ENCODE results near the gene TCP11. TPM values are rescaled to one million over a fixed set of nuclear protein-coding genes. Genes with fewer than 3 reads are reported as not detected.

Gene TCP11
- total RNA-seq, 1 experiment from 2014 or later = not detected

DNA sequence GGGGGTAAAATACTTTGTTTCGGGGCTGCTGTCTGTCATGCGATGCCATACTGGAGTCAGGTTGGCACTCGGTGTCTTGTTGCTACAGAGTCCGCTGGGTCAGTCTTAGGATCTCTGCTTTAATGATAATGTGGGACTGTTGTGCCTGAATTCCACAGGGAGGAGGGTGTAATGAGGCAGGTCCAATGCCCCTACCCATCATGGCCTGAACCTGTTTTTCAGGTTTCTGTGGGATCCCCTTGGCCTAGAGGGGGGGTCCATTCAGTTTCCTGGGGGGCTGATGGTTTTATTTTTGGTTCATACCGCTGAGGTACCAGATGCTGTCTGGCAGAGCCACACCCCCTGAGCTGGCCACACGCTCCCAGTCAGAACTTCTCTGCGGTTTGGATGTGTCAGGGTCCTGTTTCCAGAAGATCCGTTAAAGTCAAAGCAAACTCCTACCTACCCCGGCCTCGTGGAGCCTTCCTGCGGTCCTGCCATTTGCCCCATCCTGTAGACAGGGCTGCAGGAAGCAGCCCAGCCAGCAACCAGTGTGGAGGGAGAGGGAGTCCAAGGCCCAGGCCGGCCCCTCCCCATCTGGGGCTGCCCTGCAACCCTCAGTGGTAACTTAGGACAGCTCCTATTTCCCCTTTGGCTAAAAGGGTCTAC, 69.7 kb downstream of the TCP11 start:
- Histone ChIP-seq H3K4me3 (ENCODE audit: low read depth in 2 of 2, low read length in 2 of 2) (no peak overlapping the region), H3K27ac (ENCODE audit: low read length) (no peak overlapping the region), H3K36me3 (ENCODE audit: control insufficient read depth, insufficient read depth, low read length) (no peaks in the 10 kb centered on the region), H3K27me3 (ENCODE audit: control insufficient read depth, insufficient read depth, low read length) (no peaks in the 10 kb centered on the region), H3K9me3 (ENCODE audit: control insufficient read depth, insufficient read depth, low read depth, low read length) (no peaks in the 10 kb centered on the region), H3K4me1 (ENCODE audit: control insufficient read depth, insufficient read depth, low read length) (no peaks in the 10 kb centered on the region)
- POLR2A ChIA-PET = no interaction called here
- CTCF ChIA-PET = interaction anchor here (0.7 kb wide), 1 partner anchor 73 kb away, joined by 3 read pairs; no protein-coding TSS in a partner anchor
- DNase-seq (ENCODE audit: low read depth, low spot score) (no peak), ATAC-seq (no peak)
- in situ Hi-C loops (cut with HindIII; ENCODE audit: low pct_unique_long_range_greater_than_20kb, low sequenced_read_pairs) (no loop called here), intact Hi-C loops (cut with micrococcal nuclease; ENCODE audit: unreplicated experiment) (no loop called here)
- no peak for TF ChIP-seq POLR2AphosphoS5 (IDR thresholded peaks at IDR 0.05; ENCODE audit: low read depth, low read length)
- TF ChIP-seq SIN3A (IDR thresholded peaks at IDR 0.05; ENCODE audit: borderline replicate concordance, insufficient read depth, low read depth, low read length) = no peak
- no peak for TF ChIP-seq TCF7L2 (IDR thresholded peaks at IDR 0.05; ENCODE audit: low read depth, low read length)
- no TSS peak for BruUV-seq (replicated peaks)

DNA sequence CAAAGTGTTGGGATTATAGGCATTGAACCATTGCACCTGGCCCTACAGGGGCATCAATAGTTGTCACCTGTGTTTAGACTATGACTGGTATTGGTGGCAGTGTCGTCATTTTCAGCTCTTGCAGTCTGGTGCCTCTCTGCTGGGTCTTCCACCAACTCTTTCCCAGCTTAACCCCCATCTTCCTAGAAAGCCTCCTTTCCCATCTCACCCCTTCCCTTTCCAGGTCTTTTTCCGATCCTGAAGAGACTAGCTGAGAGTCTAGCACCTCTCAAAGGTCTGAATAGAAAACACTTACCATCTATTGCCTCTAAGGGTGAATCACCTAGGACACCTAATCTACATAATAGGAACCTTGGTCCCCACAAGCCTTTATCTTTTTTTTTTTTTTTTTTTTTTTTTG, 71.0 kb downstream of the TCP11 start:
- no peak overlapping the region for H3K27ac ChIP-seq (ENCODE audit: low read length)
- DNase-seq (ENCODE audit: low read depth, low spot score) = no peak
- H3K9me3 ChIP-seq (ENCODE audit: control insufficient read depth, insufficient read depth, low read depth, low read length) = no peaks in the 10 kb centered on the region
- ATAC-seq = no peak
- H3K36me3 ChIP-seq (ENCODE audit: control insufficient read depth, insufficient read depth, low read length) = no peaks in the 10 kb centered on the region
- TF ChIP-seq POLR2AphosphoS5 (IDR thresholded peaks at IDR 0.05; ENCODE audit: low read depth, low read length) (no peak), TCF7L2 (IDR thresholded peaks at IDR 0.05; ENCODE audit: low read depth, low read length) (no peak), SIN3A (IDR thresholded peaks at IDR 0.05; ENCODE audit: borderline replicate concordance, insufficient read depth, low read depth, low read length) (no peak)
- TF ChIP-seq, protein P1, sequence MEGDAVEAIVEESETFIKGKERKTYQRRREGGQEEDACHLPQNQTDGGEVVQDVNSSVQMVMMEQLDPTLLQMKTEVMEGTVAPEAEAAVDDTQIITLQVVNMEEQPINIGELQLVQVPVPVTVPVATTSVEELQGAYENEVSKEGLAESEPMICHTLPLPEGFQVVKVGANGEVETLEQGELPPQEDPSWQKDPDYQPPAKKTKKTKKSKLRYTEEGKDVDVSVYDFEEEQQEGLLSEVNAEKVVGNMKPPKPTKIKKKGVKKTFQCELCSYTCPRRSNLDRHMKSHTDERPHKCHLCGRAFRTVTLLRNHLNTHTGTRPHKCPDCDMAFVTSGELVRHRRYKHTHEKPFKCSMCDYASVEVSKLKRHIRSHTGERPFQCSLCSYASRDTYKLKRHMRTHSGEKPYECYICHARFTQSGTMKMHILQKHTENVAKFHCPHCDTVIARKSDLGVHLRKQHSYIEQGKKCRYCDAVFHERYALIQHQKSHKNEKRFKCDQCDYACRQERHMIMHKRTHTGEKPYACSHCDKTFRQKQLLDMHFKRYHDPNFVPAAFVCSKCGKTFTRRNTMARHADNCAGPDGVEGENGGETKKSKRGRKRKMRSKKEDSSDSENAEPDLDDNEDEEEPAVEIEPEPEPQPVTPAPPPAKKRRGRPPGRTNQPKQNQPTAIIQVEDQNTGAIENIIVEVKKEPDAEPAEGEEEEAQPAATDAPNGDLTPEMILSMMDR (IDR thresholded peaks at IDR 0.05) = no peak
- TF ChIP-seq, protein P2, sequence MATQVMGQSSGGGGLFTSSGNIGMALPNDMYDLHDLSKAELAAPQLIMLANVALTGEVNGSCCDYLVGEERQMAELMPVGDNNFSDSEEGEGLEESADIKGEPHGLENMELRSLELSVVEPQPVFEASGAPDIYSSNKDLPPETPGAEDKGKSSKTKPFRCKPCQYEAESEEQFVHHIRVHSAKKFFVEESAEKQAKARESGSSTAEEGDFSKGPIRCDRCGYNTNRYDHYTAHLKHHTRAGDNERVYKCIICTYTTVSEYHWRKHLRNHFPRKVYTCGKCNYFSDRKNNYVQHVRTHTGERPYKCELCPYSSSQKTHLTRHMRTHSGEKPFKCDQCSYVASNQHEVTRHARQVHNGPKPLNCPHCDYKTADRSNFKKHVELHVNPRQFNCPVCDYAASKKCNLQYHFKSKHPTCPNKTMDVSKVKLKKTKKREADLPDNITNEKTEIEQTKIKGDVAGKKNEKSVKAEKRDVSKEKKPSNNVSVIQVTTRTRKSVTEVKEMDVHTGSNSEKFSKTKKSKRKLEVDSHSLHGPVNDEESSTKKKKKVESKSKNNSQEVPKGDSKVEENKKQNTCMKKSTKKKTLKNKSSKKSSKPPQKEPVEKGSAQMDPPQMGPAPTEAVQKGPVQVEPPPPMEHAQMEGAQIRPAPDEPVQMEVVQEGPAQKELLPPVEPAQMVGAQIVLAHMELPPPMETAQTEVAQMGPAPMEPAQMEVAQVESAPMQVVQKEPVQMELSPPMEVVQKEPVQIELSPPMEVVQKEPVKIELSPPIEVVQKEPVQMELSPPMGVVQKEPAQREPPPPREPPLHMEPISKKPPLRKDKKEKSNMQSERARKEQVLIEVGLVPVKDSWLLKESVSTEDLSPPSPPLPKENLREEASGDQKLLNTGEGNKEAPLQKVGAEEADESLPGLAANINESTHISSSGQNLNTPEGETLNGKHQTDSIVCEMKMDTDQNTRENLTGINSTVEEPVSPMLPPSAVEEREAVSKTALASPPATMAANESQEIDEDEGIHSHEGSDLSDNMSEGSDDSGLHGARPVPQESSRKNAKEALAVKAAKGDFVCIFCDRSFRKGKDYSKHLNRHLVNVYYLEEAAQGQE (IDR thresholded peaks at IDR 0.05; ENCODE audit: insufficient read depth in 1 of 2, low read depth in 2 of 2, low read length in 1 of 2) = no peak
- H3K4me1 ChIP-seq (ENCODE audit: control insufficient read depth, insufficient read depth, low read length) = no peaks in the 10 kb centered on the region
- intact Hi-C loops (cut with micrococcal nuclease; ENCODE audit: unreplicated experiment) (no loop called here), in situ Hi-C loops (cut with HindIII; ENCODE audit: low pct_unique_long_range_greater_than_20kb, low sequenced_read_pairs) (no loop called here)
- BruUV-seq (replicated peaks) = no TSS peak
- POLR2A ChIA-PET = no interaction called here
- no peaks in the 10 kb centered on the region for H3K27me3 ChIP-seq (ENCODE audit: control insufficient read depth, insufficient read depth, low read length)
- CTCF ChIA-PET = no interaction called here
- no peak overlapping the region for H3K4me3 ChIP-seq (ENCODE audit: low read depth in 2 of 2, low read length in 2 of 2)

- TF ChIP-seq, protein P2 (IDR thresholded peaks at IDR 0.05; ENCODE audit: insufficient read depth in 1 of 2, low read depth in 2 of 2, low read length in 1 of 2) = no peak
- TF ChIP-seq TCF7L2 (IDR thresholded peaks at IDR 0.05; ENCODE audit: low read depth, low read length) (no peak), SIN3A (IDR thresholded peaks at IDR 0.05; ENCODE audit: borderline replicate concordance, insufficient read depth, low read depth, low read length) (no peak), POLR2AphosphoS5 (IDR thresholded peaks at IDR 0.05; ENCODE audit: low read depth, low read length) (no peak)
- TF ChIP-seq, protein P1 (IDR thresholded peaks at IDR 0.05) = no peak
- no peaks in the 10 kb centered on the region for H3K4me1 ChIP-seq (ENCODE audit: control insufficient read depth, insufficient read depth, low read length)
- H3K4me3 ChIP-seq (ENCODE audit: low read depth in 2 of 2, low read length in 2 of 2) = no peak overlapping the region
- H3K27ac ChIP-seq (ENCODE audit: low read length) = no peak overlapping the region
- CTCF ChIA-PET = no interaction called here
- in situ Hi-C loops (cut with HindIII; ENCODE audit: low pct_unique_long_range_greater_than_20kb, low sequenced_read_pairs) (no loop called here), intact Hi-C loops (cut with micrococcal nuclease; ENCODE audit: unreplicated experiment) (no loop called here)
- no peaks in the 10 kb centered on the region for H3K9me3 ChIP-seq (ENCODE audit: control insufficient read depth, insufficient read depth, low read depth, low read length)
- H3K36me3 ChIP-seq (ENCODE audit: control insufficient read depth, insufficient read depth, low read length) = no peaks in the 10 kb centered on the region
- BruUV-seq (replicated peaks) = no TSS peak
- ATAC-seq (no peak), DNase-seq (ENCODE audit: low read depth, low spot score) (no peak)
- H3K27me3 ChIP-seq (ENCODE audit: control insufficient read depth, insufficient read depth, low read length) = no peaks in the 10 kb centered on the region
- POLR2A ChIA-PET = no interaction called here
These were observed 71.9 kb downstream of the TCP11 start for GRCh38 chr6:35069262-35069661.
